ENCODE data around the gene DDX54.

Gene DDX54

GRCh38 chr12:113134071-113134470 is 51.2 kb downstream of the DDX54 start:
- no peak overlapping the region for H3K4me3 ChIP-seq (ENCODE audit: low read depth, low read length)

GRCh38 chr12:113133666-113134065 is 51.6 kb downstream of the DDX54 start:
- no peak for DNase-seq (ENCODE audit: low read depth)
- H3K4me3 ChIP-seq (ENCODE audit: low read depth, low read length), result no peak overlapping the region
- TF ChIP-seq CTCF (IDR thresholded peaks at IDR 0.05; ENCODE audit: control insufficient read depth, extremely low read depth, insufficient read depth), result no peak

More at GRCh38 chr12:113134071-113134470, 51.2 kb downstream of the DDX54 start:
- no peak for TF ChIP-seq CTCF (IDR thresholded peaks at IDR 0.05; ENCODE audit: control insufficient read depth, extremely low read depth, insufficient read depth)
- no peak for DNase-seq (ENCODE audit: low read depth)

- no peak for DNase-seq (ENCODE audit: low read depth)
- no peak for TF ChIP-seq CTCF (IDR thresholded peaks at IDR 0.05; ENCODE audit: control insufficient read depth, extremely low read depth, insufficient read depth)
- no peak overlapping the region for H3K4me3 ChIP-seq (ENCODE audit: low read depth, low read length)
These were observed 52.2 kb downstream of the DDX54 start for GRCh38 chr12:113133036-113133435.

- no peak overlapping the region for H3K4me3 ChIP-seq (ENCODE audit: low read depth, low read length)
- no peak for TF ChIP-seq CTCF (IDR thresholded peaks at IDR 0.05; ENCODE audit: control insufficient read depth, extremely low read depth, insufficient read depth)
- no peak for DNase-seq (ENCODE audit: low read depth)
These were observed 53.7 kb downstream of the DDX54 start for GRCh38 chr12:113131556-113131955.

- no peak for DNase-seq (ENCODE audit: low read depth)
- 0 out of 2 replicates have a peak, but pooled peaks have one; percentile 12 for TF ChIP-seq CTCF (IDR thresholded peaks at IDR 0.05; ENCODE audit: control insufficient read depth, extremely low read depth, insufficient read depth)
- no peak overlapping the region for H3K4me3 ChIP-seq (ENCODE audit: low read depth, low read length)
These were observed 54.7 kb downstream of the DDX54 start for GRCh38 chr12:113130457-113131135.

- TF ChIP-seq CTCF (IDR thresholded peaks at IDR 0.05; ENCODE audit: control insufficient read depth, extremely low read depth, insufficient read depth), result no peak
- DNase-seq (ENCODE audit: low read depth), result no peak
- H3K4me3 ChIP-seq (ENCODE audit: low read depth, low read length), result no peak overlapping the region
These were observed 55.4 kb downstream of the DDX54 start for GRCh38 chr12:113129664-113130456.

Data from LNCaP clone FGC (cell line).